Measurements from ENCODE around the gene REPS2. TPM values are rescaled to one million over a fixed set of nuclear protein-coding genes. Genes with fewer than 3 reads are reported as not detected.

The REPS2 gene
- total and polyA plus RNA-seq, 4 experiments from 2014 or later: 0.09 to 1.4 (median 0.61) TPM

GRCh38 chrX:16977771-16978170 is 31.3 kb downstream of the REPS2 start:
- H3K9me3 ChIP-seq (ENCODE audit: control insufficient read depth in 1 of 2, low read length in 2 of 2): no peaks in the 10 kb centered on the region
- Mint-ChIP-seq H3K36me3 (peaks cover 0 to 5% of the 10 kb centered on the region in 2 donors), H3K4me1 (peaks cover 0 to 5% (median 1%) of the 10 kb centered on the region in 4 donors), H3K27ac (no peak overlapping the region), H3K9me3 (peaks cover 0 to 8% (median 0%) of the 10 kb centered on the region in 8 donors), H3K27me3 (peaks cover 0 to 3% of the 10 kb centered on the region in 2 donors), H3K4me3 (no peak overlapping the region)
- no peaks in the 10 kb centered on the region for H3K36me3 ChIP-seq (ENCODE audit: insufficient read depth, low read length)
- H3K27ac ChIP-seq (ENCODE audit: low read depth, low read length): no peak overlapping the region
- ChIA-PET CTCF (ENCODE audit: partially characterized antibody) (no interaction called here), POLR2A (ENCODE audit: partially characterized antibody) (no interaction called here)
- no peaks in the 10 kb centered on the region for H3K27me3 ChIP-seq (ENCODE audit: insufficient read depth, low read length)
- DNase-seq: no peak
- intact Hi-C loops (cut with micrococcal nuclease): no loop called here
- H3K4me1 ChIP-seq (ENCODE audit: insufficient read depth, low read length): no peaks in the 10 kb centered on the region
- H3K4me3 ChIP-seq (ENCODE audit: low read length in 2 of 2): no peak overlapping the region

GRCh38 chrX:16978193-16978984 is 31.9 kb downstream of the REPS2 start:
- peaks cover 0 to 3% of the 10 kb centered on the region in 2 donors for H3K27me3 Mint-ChIP-seq
- H3K9me3 Mint-ChIP-seq: peaks cover 0 to 8% (median 0%) of the 10 kb centered on the region in 8 donors
- intact Hi-C loops (cut with micrococcal nuclease): no loop called here
- CTCF ChIA-PET (ENCODE audit: partially characterized antibody): no interaction called here
- POLR2A ChIA-PET (ENCODE audit: partially characterized antibody): no interaction called here
- Histone ChIP-seq H3K4me1 (ENCODE audit: insufficient read depth, low read length) (no peaks in the 10 kb centered on the region), H3K36me3 (ENCODE audit: insufficient read depth, low read length) (no peaks in the 10 kb centered on the region), H3K4me3 (ENCODE audit: low read length in 2 of 2) (no peak overlapping the region), H3K9me3 (ENCODE audit: control insufficient read depth in 1 of 2, low read length in 2 of 2) (no peaks in the 10 kb centered on the region), H3K27me3 (ENCODE audit: insufficient read depth, low read length) (no peaks in the 10 kb centered on the region), H3K27ac (ENCODE audit: low read depth, low read length) (no peak overlapping the region)
- peaks cover 0 to 5% (median 1%) of the 10 kb centered on the region in 4 donors for H3K4me1 Mint-ChIP-seq
- DNase-seq: no peak
- H3K4me3 Mint-ChIP-seq: no peak overlapping the region
- H3K36me3 Mint-ChIP-seq: peaks cover 0 to 5% of the 10 kb centered on the region in 2 donors
- no peak overlapping the region for H3K27ac Mint-ChIP-seq

- Mint-ChIP-seq H3K27ac (no peak overlapping the region), H3K4me1 (peaks cover 0 to 5% (median 1%) of the 10 kb centered on the region in 4 donors), H3K27me3 (peaks cover 0 to 3% of the 10 kb centered on the region in 2 donors), H3K4me3 (no peak overlapping the region), H3K36me3 (peaks cover 0 to 5% of the 10 kb centered on the region in 2 donors), H3K9me3 (peaks cover 0 to 8% (median 0%) of the 10 kb centered on the region in 8 donors)
- Histone ChIP-seq H3K27me3 (ENCODE audit: insufficient read depth, low read length) (no peaks in the 10 kb centered on the region), H3K36me3 (ENCODE audit: insufficient read depth, low read length) (no peaks in the 10 kb centered on the region), H3K9me3 (ENCODE audit: control insufficient read depth in 1 of 2, low read length in 2 of 2) (no peaks in the 10 kb centered on the region), H3K4me1 (ENCODE audit: insufficient read depth, low read length) (no peaks in the 10 kb centered on the region), H3K4me3 (ENCODE audit: low read length in 2 of 2) (no peak overlapping the region), H3K27ac (ENCODE audit: low read depth, low read length) (no peak overlapping the region)
- intact Hi-C loops (cut with micrococcal nuclease): no loop called here
- ChIA-PET CTCF (ENCODE audit: partially characterized antibody) (no interaction called here), POLR2A (ENCODE audit: partially characterized antibody) (no interaction called here)
- no peak for DNase-seq
These were observed 32.8 kb downstream of the REPS2 start for GRCh38 chrX:16979226-16979625.

GRCh38 chrX:16981209-16981608 is 34.8 kb downstream of the REPS2 start:
- H3K36me3 Mint-ChIP-seq: peaks cover 0 to 5% of the 10 kb centered on the region in 2 donors
- Histone ChIP-seq H3K4me1 (ENCODE audit: insufficient read depth, low read length) (no peaks in the 10 kb centered on the region), H3K27ac (ENCODE audit: low read depth, low read length) (no peak overlapping the region), H3K9me3 (ENCODE audit: control insufficient read depth in 1 of 2, low read length in 2 of 2) (no peaks in the 10 kb centered on the region), H3K4me3 (ENCODE audit: low read length in 2 of 2) (no peak overlapping the region), H3K27me3 (ENCODE audit: insufficient read depth, low read length) (no peaks in the 10 kb centered on the region), H3K36me3 (ENCODE audit: insufficient read depth, low read length) (no peaks in the 10 kb centered on the region)
- H3K27me3 Mint-ChIP-seq: no peaks in the 10 kb centered on the region
- no peak overlapping the region for H3K4me3 Mint-ChIP-seq
- peaks cover 0 to 8% (median 0%) of the 10 kb centered on the region in 8 donors for H3K9me3 Mint-ChIP-seq
- POLR2A ChIA-PET (ENCODE audit: partially characterized antibody): no interaction called here
- H3K4me1 Mint-ChIP-seq: no peaks in the 10 kb centered on the region
- intact Hi-C loops (cut with micrococcal nuclease): no loop called here
- CTCF ChIA-PET (ENCODE audit: partially characterized antibody): no interaction called here
- no peak overlapping the region for H3K27ac Mint-ChIP-seq
- DNase-seq: no peak

GRCh38 chrX:16981980-16982379 is 35.5 kb downstream of the REPS2 start:
- no peak overlapping the region for H3K27ac Mint-ChIP-seq
- no peaks in the 10 kb centered on the region for H3K27me3 ChIP-seq (ENCODE audit: insufficient read depth, low read length)
- no peak overlapping the region for H3K4me3 ChIP-seq (ENCODE audit: low read length in 2 of 2)
- ChIA-PET CTCF (ENCODE audit: partially characterized antibody) (no interaction called here), POLR2A (ENCODE audit: partially characterized antibody) (no interaction called here)
- H3K36me3 ChIP-seq (ENCODE audit: insufficient read depth, low read length): no peaks in the 10 kb centered on the region
- no peak for DNase-seq
- intact Hi-C loops (cut with micrococcal nuclease): no loop called here
- no peaks in the 10 kb centered on the region for H3K9me3 ChIP-seq (ENCODE audit: control insufficient read depth in 1 of 2, low read length in 2 of 2)
- no peaks in the 10 kb centered on the region for H3K4me1 ChIP-seq (ENCODE audit: insufficient read depth, low read length)
- H3K36me3 Mint-ChIP-seq: peaks cover 0 to 5% of the 10 kb centered on the region in 2 donors
- H3K9me3 Mint-ChIP-seq: peaks cover 0 to 8% (median 0%) of the 10 kb centered on the region in 8 donors
- no peaks in the 10 kb centered on the region for H3K27me3 Mint-ChIP-seq
- H3K4me1 Mint-ChIP-seq: no peaks in the 10 kb centered on the region
- no peak overlapping the region for H3K27ac ChIP-seq (ENCODE audit: low read depth, low read length)
- H3K4me3 Mint-ChIP-seq: no peak overlapping the region

DNA sequence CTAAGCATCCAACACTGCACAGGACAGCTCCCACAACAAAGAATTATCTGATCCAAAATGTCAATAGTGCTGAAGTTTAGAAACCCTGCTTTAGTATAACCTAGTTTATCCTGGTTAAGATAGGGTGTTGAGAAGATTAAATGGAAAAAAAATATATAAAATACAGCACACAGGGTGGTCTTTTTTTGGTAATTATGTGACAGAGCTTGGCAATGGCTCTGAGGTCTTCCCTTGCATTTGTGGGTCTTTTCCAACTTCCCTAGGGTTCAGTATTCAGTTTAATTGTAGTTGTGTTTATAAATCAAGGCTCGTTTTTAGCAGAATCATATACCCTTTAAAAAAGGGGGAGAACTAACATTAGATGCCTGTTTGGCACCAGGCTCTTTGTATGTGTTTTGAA is 36.6 kb downstream of the REPS2 start:
- CTCF ChIA-PET (ENCODE audit: partially characterized antibody): no interaction called here

DNA sequence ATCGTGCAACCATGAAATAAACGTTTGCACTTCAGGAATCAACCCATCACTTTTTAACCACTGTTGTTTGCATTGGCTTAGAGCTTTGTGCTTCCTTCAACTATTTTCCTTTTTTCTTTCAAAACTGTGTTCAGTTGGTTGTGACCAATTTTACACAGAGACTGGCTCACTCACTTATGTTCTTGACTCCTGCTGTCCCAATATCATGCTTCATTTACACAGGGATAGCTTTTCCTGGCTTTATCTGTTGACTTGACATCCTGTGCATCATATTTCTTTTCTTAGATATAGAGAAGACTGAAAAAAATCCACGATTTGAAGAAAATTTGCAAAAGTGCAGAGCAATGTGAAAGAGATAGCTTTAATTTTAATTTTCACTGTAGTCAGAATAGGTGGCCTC is 38.8 kb downstream of the REPS2 start:
- H3K4me1 Mint-ChIP-seq: no peaks in the 10 kb centered on the region
- H3K27me3 Mint-ChIP-seq: peaks cover 0 to 3% of the 10 kb centered on the region in 2 donors
- no peaks in the 10 kb centered on the region for H3K9me3 ChIP-seq (ENCODE audit: control insufficient read depth in 1 of 2, low read length in 2 of 2)

More for the DNA sequence above, 36.6 kb downstream of the REPS2 start:
- H3K4me3 Mint-ChIP-seq: no peak overlapping the region
- no peak for DNase-seq
- H3K9me3 Mint-ChIP-seq: peaks cover 0 to 8% (median 2%) of the 10 kb centered on the region in 8 donors
- H3K27ac Mint-ChIP-seq: no peak overlapping the region
- H3K4me3 ChIP-seq (ENCODE audit: low read length in 2 of 2): no peak overlapping the region
- H3K4me1 Mint-ChIP-seq: no peaks in the 10 kb centered on the region
- H3K27ac ChIP-seq (ENCODE audit: low read depth, low read length): no peak overlapping the region
- no peaks in the 10 kb centered on the region for H3K36me3 ChIP-seq (ENCODE audit: insufficient read depth, low read length)
- POLR2A ChIA-PET (ENCODE audit: partially characterized antibody): no interaction called here
- intact Hi-C loops (cut with micrococcal nuclease): no loop called here
- H3K4me1 ChIP-seq (ENCODE audit: insufficient read depth, low read length): no peaks in the 10 kb centered on the region
- H3K27me3 ChIP-seq (ENCODE audit: insufficient read depth, low read length): no peaks in the 10 kb centered on the region
- H3K36me3 Mint-ChIP-seq: peaks cover 0 to 5% of the 10 kb centered on the region in 2 donors
- no peaks in the 10 kb centered on the region for H3K27me3 Mint-ChIP-seq
- no peaks in the 10 kb centered on the region for H3K9me3 ChIP-seq (ENCODE audit: control insufficient read depth in 1 of 2, low read length in 2 of 2)

More for the DNA sequence above, 38.8 kb downstream of the REPS2 start:
- ChIA-PET CTCF (ENCODE audit: partially characterized antibody) (no interaction called here), POLR2A (ENCODE audit: partially characterized antibody) (no interaction called here)
- Mint-ChIP-seq H3K27ac (no peak overlapping the region), H3K9me3 (peaks cover 0 to 8% (median 3%) of the 10 kb centered on the region in 8 donors), H3K4me3 (no peak overlapping the region), H3K36me3 (peaks cover 0 to 5% of the 10 kb centered on the region in 2 donors)
- no peaks in the 10 kb centered on the region for H3K4me1 ChIP-seq (ENCODE audit: insufficient read depth, low read length)
- intact Hi-C loops (cut with micrococcal nuclease): no loop called here
- no peaks in the 10 kb centered on the region for H3K36me3 ChIP-seq (ENCODE audit: insufficient read depth, low read length)
- H3K4me3 ChIP-seq (ENCODE audit: low read length in 2 of 2): no peak overlapping the region
- no peak overlapping the region for H3K27ac ChIP-seq (ENCODE audit: low read depth, low read length)
- DNase-seq: no peak
- no peaks in the 10 kb centered on the region for H3K27me3 ChIP-seq (ENCODE audit: insufficient read depth, low read length)
